DOHH2 (cell line): ENCODE data around the gene STEAP4.

Source experiments
- H3F3A ChIP-seq: fragments of 200-600 bp; sonication (generic), shearing (Covaris generic); 2 replicates; pipeline ENCODE4 v1.6.0; 2016; ENCODE audit warnings: antibody characterized with exemption, mild to moderate bottlenecking; ENCODE audit not compliant: control insufficient read depth, insufficient read depth
- H3K27ac ChIP-seq: fragments of 200-600 bp; sonication (generic); 2 replicates; pipeline ENCODE4 v1.5.1; 2014; ENCODE audit warnings: low read depth, mild to moderate bottlenecking, low read length, moderate library complexity
- H3K27me3 ChIP-seq: fragments of 200-600 bp; sonication (generic); 2 replicates; pipeline ENCODE4 v1.6.1; 2014; ENCODE audit warnings: mild to moderate bottlenecking, low read length, mixed read lengths; ENCODE audit not compliant: control insufficient read depth
- H3K36me3 ChIP-seq: fragments of 200-600 bp; sonication (generic); 2 replicates; pipeline ENCODE4 v1.6.1; 2014; ENCODE audit warnings: mild to moderate bottlenecking, low read length, moderate library complexity, mixed read lengths; ENCODE audit not compliant: control insufficient read depth
- H3K4me1 ChIP-seq: fragments of 200-600 bp; sonication (generic); 2 replicates; pipeline ENCODE4 v1.6.1; 2014; ENCODE audit warnings: mild to moderate bottlenecking, low read length, mixed read lengths; ENCODE audit not compliant: control insufficient read depth
- H3K4me2 ChIP-seq: fragments of 200-600 bp; sonication (generic); 2 replicates; pipeline ENCODE4 v1.6.0; 2014; ENCODE audit warnings: mild to moderate bottlenecking, low read length, moderate library complexity
- H3K4me3 ChIP-seq: fragments of 200-600 bp; sonication (generic); 2 replicates; pipeline ENCODE4 v1.5.1; 2014; ENCODE audit warnings: mild to moderate bottlenecking, low read length, mixed read lengths
- H3K79me2 ChIP-seq: fragments of 200-600 bp; sonication (generic); 2 replicates; pipeline ENCODE4 v1.6.1; 2014; ENCODE audit warnings: mild to moderate bottlenecking, low read length, mixed read lengths; ENCODE audit not compliant: control insufficient read depth
- H3K9me2 ChIP-seq: fragments of 200-600 bp; sonication (generic); replicated peaks from 2 replicates; pipeline ENCODE4 v1.6.1; 2014; ENCODE audit warnings: mild to moderate bottlenecking, low read length, mixed read lengths; ENCODE audit not compliant: control insufficient read depth
- H3K9me3 ChIP-seq: fragments of 200-600 bp; sonication (generic); 2 replicates; pipeline ENCODE4 v1.6.1; 2014; ENCODE audit warnings: antibody characterized with exemption, low read length, mixed read lengths; ENCODE audit not compliant: control insufficient read depth, insufficient read depth
- H4K20me1 ChIP-seq: fragments of 200-600 bp; sonication (generic); 2 replicates; pipeline ENCODE4 v1.6.0; 2014; ENCODE audit warnings: low read depth, mild to moderate bottlenecking, antibody characterized with exemption, low read length, moderate library complexity; ENCODE audit not compliant: control insufficient read depth, insufficient read depth
- CTCF ChIP-seq: fragments of 200-600 bp; sonication (generic); IDR thresholded peaks from one replicate; pipeline ENCODE4 v1.5.1; 2014; ENCODE audit warnings: antibody characterized with exemption, mild to moderate bottlenecking, low read depth, low read length; ENCODE audit not compliant: poor library complexity, severe bottlenecking
- EZH2phosphoT487 ChIP-seq: fragments of 200-600 bp; sonication (generic); IDR thresholded peaks from 2 replicates; pipeline ENCODE4 v1.6.1; 2017; ENCODE audit warnings: borderline replicate concordance, mild to moderate bottlenecking, antibody characterized with exemption, low read length, moderate library complexity, mixed read lengths

Gene STEAP4

DNA sequence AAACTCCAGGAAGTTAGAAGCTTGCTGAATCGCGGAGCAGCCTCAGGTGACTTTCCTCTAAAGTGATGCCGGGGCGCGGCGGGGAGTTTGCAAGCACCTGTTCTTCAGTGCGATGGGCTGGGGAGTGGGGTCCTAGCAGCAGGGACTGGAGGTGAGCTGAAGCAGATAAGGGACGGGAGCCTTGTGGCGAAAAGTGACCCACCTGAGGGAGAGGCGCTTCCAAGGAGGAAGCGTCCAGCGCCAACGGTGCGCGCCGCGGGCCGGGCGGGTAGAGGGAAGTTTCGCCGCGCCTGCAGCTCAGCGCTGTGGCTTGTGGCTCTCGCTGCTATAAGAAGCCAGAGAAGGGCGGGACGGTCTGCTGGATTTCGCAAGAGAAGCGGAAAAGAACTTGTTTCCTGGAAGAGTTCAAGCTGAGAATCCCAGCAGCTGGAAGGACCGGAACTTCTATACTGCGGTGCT is at the start of gene STEAP4:
TSS of gene STEAP4 (minus strand) at position 305 of the 459 bp plus-strand sequence. CDS start 22,625 bp downstream, outside the sequence.
- no peak within 1 kb of the TSS for H3K4me3 ChIP-seq
- TF ChIP-seq CTCF = no peak
- no peak for TF ChIP-seq EZH2phosphoT487
- no peaks in the 10 kb centered on the region for H3K9me2 ChIP-seq
- H3K4me2 ChIP-seq = no peak within 1 kb of the TSS
- no peaks in the 10 kb centered on the region for H4K20me1 ChIP-seq
- no peak within 1 kb of the TSS for H3K27ac ChIP-seq
- H3K36me3 ChIP-seq = no peaks in the 10 kb centered on the region
- H3K4me1 ChIP-seq = no peaks in the 10 kb centered on the region
- no peaks in the 10 kb centered on the region for H3K27me3 ChIP-seq
- H3K9me3 ChIP-seq = no peaks in the 10 kb centered on the region
- H3F3A ChIP-seq = no peaks in the 10 kb centered on the region
- H3K79me2 ChIP-seq = no peaks in the 10 kb centered on the region

GRCh38 chr7:88355011-88355410 is 48.3 kb upstream of the STEAP4 start:
- Histone ChIP-seq H3F3A (no peaks in the 10 kb centered on the region), H3K4me3 (no peak overlapping the region), H3K27me3 (peaks cover 7% of the 10 kb centered on the region), H4K20me1 (no peaks in the 10 kb centered on the region), H3K4me2 (no peak overlapping the region), H3K9me3 (no peaks in the 10 kb centered on the region), H3K4me1 (no peaks in the 10 kb centered on the region), H3K79me2 (no peaks in the 10 kb centered on the region), H3K9me2 (no peaks in the 10 kb centered on the region), H3K27ac (no peak overlapping the region), H3K36me3 (no peaks in the 10 kb centered on the region)
- TF ChIP-seq CTCF (no peak), EZH2phosphoT487 (no peak)

GRCh38 chr7:88350118-88350517 is 43.4 kb upstream of the STEAP4 start:
- Histone ChIP-seq H3K79me2 (no peaks in the 10 kb centered on the region), H3K4me1 (peaks cover 5% of the 10 kb centered on the region; the same call in 1 of the 2 replicates), H3K9me2 (no peaks in the 10 kb centered on the region), H3K9me3 (no peaks in the 10 kb centered on the region), H3K4me2 (no peak overlapping the region), H3F3A (no peaks in the 10 kb centered on the region), H3K36me3 (no peaks in the 10 kb centered on the region), H3K27me3 (peaks cover 6% of the 10 kb centered on the region; the same call in 1 of the 2 replicates), H3K4me3 (no peak overlapping the region), H3K27ac (no peak overlapping the region), H4K20me1 (no peaks in the 10 kb centered on the region)
- no peak for TF ChIP-seq CTCF
- TF ChIP-seq EZH2phosphoT487 = no peak
